ENCODE results near the gene IL1RAPL1. TPM values are rescaled to one million over a fixed set of nuclear protein-coding genes. Genes with fewer than 3 reads are reported as not detected.
A peak's percentile ranks its signal among the peaks of the same experiment; 100 is the strongest.

IL1RAPL1 gene
- total and polyA plus RNA-seq, 2 experiments from 2014 or later: 0.18 to 0.49 TPM

GRCh38 chrX:29935455-29935854 lies 1348.2 kb downstream of the IL1RAPL1 start:
- Histone ChIP-seq H3K27ac (ENCODE audit: low read depth) (no peak overlapping the region), H2AFZ (no peak overlapping the region), H3K36me3 (ENCODE audit: insufficient read depth) (no peaks in the 10 kb centered on the region), H4K20me1 (replicated peaks; ENCODE audit: insufficient read depth) (no peaks in the 10 kb centered on the region), H3K27me3 (ENCODE audit: insufficient read depth) (no peaks in the 10 kb centered on the region), H3K4me3 (no peak overlapping the region), H3K79me2 (replicated peaks; ENCODE audit: insufficient read depth) (no peaks in the 10 kb centered on the region), H3K4me1 (ENCODE audit: insufficient read depth) (peaks cover 12% of the 10 kb centered on the region; the same call in 1 of the 2 replicates), H3F3A (replicated peaks; ENCODE audit: low read depth) (no peaks in the 10 kb centered on the region), H3K4me2 (no peak overlapping the region), H3K9me2 (ENCODE audit: insufficient read depth) (no peaks in the 10 kb centered on the region)
- TF ChIP-seq EZH2phosphoT487 (IDR thresholded peaks at IDR 0.05; ENCODE audit: unreplicated experiment): no peak
- no peak for TF ChIP-seq NANOG (IDR thresholded peaks at IDR 0.05; ENCODE audit: borderline replicate concordance)
- no peak for TF ChIP-seq CREB1 (CRISPR knock-in tag; IDR thresholded peaks at IDR 0.05; ENCODE audit: low read depth)
- H3K27ac Mint-ChIP-seq: no peak overlapping the region
- DNase-seq (ENCODE audit: low spot score) (peak; percentile 36), ATAC-seq (peak; percentile 47; the same call in 2 of the 3 replicates)
- H3K36me3 Mint-ChIP-seq (ENCODE audit: low read depth): no peaks in the 10 kb centered on the region
- H3K4me3 Mint-ChIP-seq: no peak overlapping the region
- no peaks in the 10 kb centered on the region for H3K9me3 Mint-ChIP-seq
- peaks cover 2% of the 10 kb centered on the region for H3K27me3 Mint-ChIP-seq (ENCODE audit: insufficient read depth, low read depth, poor library complexity)
- H3K4me1 Mint-ChIP-seq: peaks cover 33% of the 10 kb centered on the region

- Histone ChIP-seq H3F3A (replicated peaks; ENCODE audit: low read depth) (no peaks in the 10 kb centered on the region), H3K27me3 (ENCODE audit: insufficient read depth) (no peaks in the 10 kb centered on the region), H4K20me1 (replicated peaks; ENCODE audit: insufficient read depth) (no peaks in the 10 kb centered on the region), H3K4me3 (no peak overlapping the region), H3K27ac (ENCODE audit: low read depth) (no peak overlapping the region), H3K9me2 (ENCODE audit: insufficient read depth) (no peaks in the 10 kb centered on the region), H3K79me2 (replicated peaks; ENCODE audit: insufficient read depth) (no peaks in the 10 kb centered on the region), H3K4me2 (no peak overlapping the region), H2AFZ (no peak overlapping the region), H3K4me1 (ENCODE audit: insufficient read depth) (peaks cover 8% of the 10 kb centered on the region; the same call in 1 of the 2 replicates), H3K36me3 (ENCODE audit: insufficient read depth) (no peaks in the 10 kb centered on the region)
- Mint-ChIP-seq H3K27ac (no peak overlapping the region), H3K36me3 (ENCODE audit: low read depth) (no peaks in the 10 kb centered on the region), H3K4me3 (no peak overlapping the region), H3K9me3 (no peaks in the 10 kb centered on the region; the same call in 2 of the 3 replicates), H3K27me3 (ENCODE audit: insufficient read depth, low read depth, poor library complexity) (peaks cover 2% of the 10 kb centered on the region), H3K4me1 (peaks cover 21% of the 10 kb centered on the region)
- ATAC-seq: no peak
- peak; percentile 3 for DNase-seq (ENCODE audit: low spot score)
- TF ChIP-seq CREB1 (CRISPR knock-in tag; IDR thresholded peaks at IDR 0.05; ENCODE audit: low read depth): no peak
- no peak for TF ChIP-seq POLR2AphosphoS5 (IDR thresholded peaks at IDR 0.05; ENCODE audit: low read depth)
- TF ChIP-seq ETS1 (IDR thresholded peaks at IDR 0.05): no peak
- peak; percentile 23 to 40; a peak in 2 of 4 replicates for TF ChIP-seq CTCF (conservative IDR thresholded peaks at IDR 0.05; ENCODE audit: low read depth in 2 of 2)
Observed at GRCh38 chrX:29940750-29941149, 1353.5 kb downstream of the IL1RAPL1 start.

- no peaks in the 10 kb centered on the region for H4K20me1 ChIP-seq (replicated peaks; ENCODE audit: insufficient read depth)
- no peak for TF ChIP-seq REST (IDR thresholded peaks at IDR 0.05; ENCODE audit: unreplicated experiment)
- TF ChIP-seq CTCF (conservative IDR thresholded peaks at IDR 0.05; ENCODE audit: low read depth in 2 of 2): no peak
- TF ChIP-seq POLR2AphosphoS5 (IDR thresholded peaks at IDR 0.05; ENCODE audit: low read depth): no peak
- TF ChIP-seq CREB1 (CRISPR knock-in tag; IDR thresholded peaks at IDR 0.05; ENCODE audit: low read depth): no peak
- TF ChIP-seq ZNF114 (CRISPR knock-in tag; IDR thresholded peaks at IDR 0.05): no peak
- no peak for TF ChIP-seq ETS1 (IDR thresholded peaks at IDR 0.05)
Observed at GRCh38 chrX:29941287-29941686, 1354.0 kb downstream of the IL1RAPL1 start.

More at GRCh38 chrX:29941287-29941686, 1354.0 kb downstream of the IL1RAPL1 start:
- Histone ChIP-seq H3K27ac (ENCODE audit: low read depth) (no peak overlapping the region), H3K4me2 (no peak overlapping the region), H3F3A (replicated peaks; ENCODE audit: low read depth) (no peaks in the 10 kb centered on the region), H3K36me3 (ENCODE audit: insufficient read depth) (no peaks in the 10 kb centered on the region), H3K4me3 (no peak overlapping the region), H3K27me3 (ENCODE audit: insufficient read depth) (no peaks in the 10 kb centered on the region), H3K9me2 (ENCODE audit: insufficient read depth) (no peaks in the 10 kb centered on the region), H3K79me2 (replicated peaks; ENCODE audit: insufficient read depth) (no peaks in the 10 kb centered on the region), H3K4me1 (ENCODE audit: insufficient read depth) (0 out of 2 replicates have a peak, but pooled peaks cover 3% of the 10 kb centered on the region), H2AFZ (no peak overlapping the region)
- Mint-ChIP-seq H3K4me3 (no peak overlapping the region), H3K9me3 (no peaks in the 10 kb centered on the region; the same call in 2 of the 3 replicates), H3K27me3 (ENCODE audit: insufficient read depth, low read depth, poor library complexity) (peaks cover 2% of the 10 kb centered on the region), H3K36me3 (ENCODE audit: low read depth) (no peaks in the 10 kb centered on the region), H3K4me1 (peaks cover 16% of the 10 kb centered on the region), H3K27ac (no peak overlapping the region)
- no peak for DNase-seq (ENCODE audit: low spot score)
- no peak for ATAC-seq

All from GM23338 (cell line).